NCI-H345 (cell line): ENCODE data around the gene DHCR7.
A peak's percentile ranks its signal among the peaks of the same experiment; 100 is the strongest.

Source experiments
- DNase-seq: peaks from one replicate; lab custom pipeline; 2025; lab: John Stamatoyannopoulos, UW

DHCR7 gene

DNA sequence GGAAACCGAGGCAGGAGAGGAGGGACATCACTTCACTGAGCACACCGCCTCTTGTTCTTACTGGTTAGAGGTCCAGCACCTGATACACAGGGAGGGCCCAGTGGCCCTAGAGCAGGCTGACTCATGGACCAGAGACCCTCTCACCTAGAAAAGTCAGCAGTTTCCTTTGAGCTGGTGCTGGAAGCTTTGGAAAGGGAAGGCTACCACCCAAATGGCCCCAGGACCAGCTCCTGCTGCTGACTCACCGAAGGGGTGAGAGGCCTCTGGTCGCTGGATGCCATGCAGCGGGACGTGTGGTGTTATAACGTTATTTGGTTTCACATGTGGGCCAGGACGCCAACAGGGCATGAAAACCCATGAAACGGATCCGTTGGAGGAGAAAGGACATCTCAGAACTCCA is 8.6 kb upstream of the DHCR7 start:
- DNase-seq, result no peak

DNA sequence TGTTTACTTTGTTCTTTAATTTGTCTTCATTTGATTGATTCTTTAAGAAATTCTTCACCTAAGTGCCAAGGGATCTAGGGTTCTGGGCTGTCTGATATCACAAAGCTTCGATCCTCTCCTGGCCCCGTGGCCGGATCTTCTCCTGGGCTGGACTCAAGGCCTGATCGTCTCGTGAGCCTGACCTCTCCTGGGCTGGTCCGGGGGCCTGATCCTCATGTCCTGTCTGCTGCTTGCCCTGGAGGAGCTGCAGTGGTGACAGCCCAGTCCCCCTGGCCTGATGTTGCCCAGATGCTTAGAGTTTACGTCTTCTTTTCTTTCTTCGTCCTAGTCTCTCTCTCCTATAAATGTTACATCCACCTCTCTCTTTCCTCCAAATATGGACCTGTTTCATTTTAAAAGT is 8.1 kb upstream of the DHCR7 start:
- DNase-seq, result no peak

DNA sequence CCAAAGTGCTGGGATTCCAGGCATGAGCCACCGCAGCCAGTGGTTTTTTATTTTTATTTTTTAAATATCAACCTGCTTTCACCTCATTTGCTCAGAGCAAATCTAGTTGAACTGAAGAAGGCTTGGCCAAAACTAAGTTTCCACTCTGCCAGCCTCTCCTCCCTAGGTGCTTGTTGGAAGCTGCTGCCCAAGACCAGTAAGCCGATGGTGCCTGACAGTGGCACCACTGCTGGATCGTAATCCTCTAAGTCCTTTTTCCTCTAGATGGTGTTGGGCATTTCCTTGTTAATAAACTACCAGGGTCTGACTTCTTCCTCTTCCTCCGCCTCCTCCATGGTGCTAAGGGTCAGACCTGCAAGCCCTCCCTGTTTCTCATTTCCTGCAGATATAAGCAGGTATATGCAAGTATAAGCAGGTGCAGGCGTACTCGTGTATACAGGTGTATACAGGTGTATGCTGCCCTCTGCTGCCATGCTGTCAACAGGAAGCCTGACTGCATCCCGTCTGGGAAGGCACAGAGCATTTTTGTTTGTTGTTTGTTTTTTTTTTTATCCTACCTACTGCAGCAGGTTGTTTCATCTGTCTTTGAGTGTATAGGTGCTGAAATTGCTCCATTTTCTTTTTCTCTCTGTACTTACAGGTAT is 6.4 kb upstream of the DHCR7 start:
- DNase-seq, result peak; percentile 14

DNA sequence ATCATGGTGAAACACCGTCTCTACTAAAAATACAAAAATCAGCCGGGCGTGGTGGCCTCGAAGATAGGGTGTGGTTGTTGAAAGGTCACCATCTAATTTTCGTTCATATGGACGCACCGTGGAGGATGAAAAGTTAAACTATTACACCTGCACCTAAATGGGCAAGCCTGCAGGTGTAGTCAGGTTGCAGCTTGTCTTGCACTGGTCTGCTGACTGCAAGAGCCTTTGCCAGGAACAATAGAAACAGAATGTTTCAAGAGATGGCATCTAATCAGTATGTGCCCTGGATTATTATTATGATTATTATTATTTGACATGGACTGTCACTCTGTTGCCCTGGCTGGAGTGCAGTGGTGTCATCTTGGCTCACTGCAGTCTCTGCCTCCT is 5.7 kb upstream of the DHCR7 start:
- no peak for DNase-seq

DNA sequence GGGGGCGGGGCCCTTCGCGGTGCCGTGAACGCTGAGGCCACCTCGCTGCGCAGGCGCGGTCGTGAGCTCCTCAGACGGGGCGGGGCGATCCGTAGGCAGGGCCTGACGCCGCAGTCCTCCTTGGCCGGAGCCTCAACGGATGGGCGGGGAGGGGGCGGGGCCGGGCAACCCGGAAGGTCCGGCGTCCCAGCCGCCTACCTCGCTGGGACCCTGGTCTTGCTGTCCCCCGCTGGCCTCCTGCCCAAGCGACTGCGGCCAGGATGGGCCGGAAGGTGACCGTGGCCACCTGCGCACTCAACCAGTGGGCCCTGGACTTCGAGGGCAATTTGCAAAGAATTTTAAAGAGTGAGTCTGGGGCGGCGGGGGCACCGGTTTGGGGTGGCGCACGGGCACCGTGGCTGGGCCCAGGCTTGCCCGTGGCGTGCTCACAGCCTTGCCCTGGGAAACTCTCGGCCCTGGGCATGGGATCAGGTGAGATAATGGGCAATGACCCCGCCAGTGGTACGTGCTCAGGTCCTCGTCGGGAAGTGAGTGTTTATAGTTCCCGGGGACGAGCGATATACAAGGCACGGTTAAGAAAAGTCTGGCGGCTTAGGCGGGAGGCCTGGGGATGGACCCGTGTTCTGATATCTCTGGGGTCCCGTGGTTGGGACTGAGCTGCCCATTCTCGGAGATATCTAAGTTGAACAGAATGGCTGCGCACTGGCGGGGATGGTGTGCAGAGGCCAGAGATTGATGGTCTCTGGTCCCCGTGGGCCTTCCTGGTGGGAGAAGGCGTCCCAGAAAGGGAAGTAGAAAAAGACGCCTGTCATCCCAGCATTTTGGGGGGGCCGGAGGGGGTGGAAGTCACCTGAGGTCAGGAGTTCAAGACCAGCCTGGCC is 5.1 kb upstream of the DHCR7 start, which contains the start of gene NADSYN1:
Gene NADSYN1, plus strand, starts transcription at position 167 of the 881 bp plus-strand sequence. Its CDS starts 94 bp downstream, at position 261.
- DNase-seq, result peak; percentile 98

DNA sequence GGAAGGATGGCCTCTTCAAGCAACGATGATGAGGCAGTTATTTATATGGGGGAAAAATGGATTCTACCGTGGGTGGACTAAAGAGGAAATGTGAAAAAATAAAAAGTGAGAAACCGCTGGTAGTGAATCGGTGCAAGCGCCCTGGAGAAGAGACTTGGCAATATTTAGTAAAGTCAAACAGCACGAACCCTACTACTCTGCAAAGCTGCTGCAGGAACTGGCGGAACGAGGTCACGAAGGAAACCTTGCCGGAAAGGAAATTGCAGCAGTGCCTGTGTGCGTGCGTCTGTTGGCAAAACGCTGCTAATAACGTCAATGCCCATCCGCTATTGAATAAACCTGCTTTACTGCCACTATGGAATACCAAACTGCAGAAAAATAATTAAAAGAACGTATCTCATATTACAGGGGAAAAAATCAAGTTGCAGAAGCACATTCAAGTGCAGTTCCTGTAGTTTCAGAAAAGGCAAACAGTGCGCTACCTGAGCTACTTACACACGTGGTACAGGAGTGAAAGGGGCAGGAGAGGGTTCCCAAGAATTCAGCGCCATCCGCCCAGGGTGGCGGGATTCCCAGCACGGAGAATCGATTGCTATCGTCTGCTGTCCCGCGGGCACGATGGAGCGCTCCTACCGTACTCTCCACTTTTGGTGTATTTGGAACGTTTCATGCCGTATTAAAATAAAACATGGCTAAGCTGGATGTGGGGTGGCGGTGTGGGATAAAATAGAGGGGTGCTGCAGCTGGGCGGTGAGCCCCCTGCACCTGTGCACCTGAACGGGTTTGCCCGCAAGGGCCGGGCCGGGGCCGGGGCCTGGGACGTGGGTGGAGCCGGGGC is 4.2 kb upstream of the DHCR7 start:
- peak; percentile 77 for DNase-seq

DNA sequence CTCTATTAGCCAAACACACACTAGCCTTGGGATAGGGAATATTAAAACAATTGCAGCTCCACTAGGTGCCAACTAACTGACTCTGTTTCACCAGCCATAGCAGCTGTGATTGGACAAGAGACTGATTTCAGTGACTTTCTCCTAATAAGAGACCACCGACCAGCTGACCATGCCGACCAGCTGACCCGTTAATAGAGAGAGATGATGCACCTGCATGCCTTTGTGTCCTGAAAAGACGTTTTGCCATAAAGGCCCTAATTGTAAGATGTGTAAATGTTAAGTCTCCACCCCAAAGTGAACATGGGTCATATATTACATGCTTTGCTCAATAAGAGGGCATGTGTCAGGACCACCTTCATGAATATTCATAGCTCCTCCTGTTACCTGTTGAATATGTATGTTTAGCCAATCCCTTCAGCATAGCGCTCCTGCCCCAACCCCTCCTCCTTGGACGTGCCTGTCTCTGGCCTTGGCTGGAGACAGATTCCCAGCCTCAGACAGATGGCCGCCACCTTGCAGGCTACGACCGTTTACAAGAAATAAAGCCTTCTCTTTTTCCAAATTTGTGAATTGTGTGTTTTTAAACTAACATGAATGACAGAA is 3.5 kb upstream of the DHCR7 start:
- DNase-seq, result peak; percentile 35

DNA sequence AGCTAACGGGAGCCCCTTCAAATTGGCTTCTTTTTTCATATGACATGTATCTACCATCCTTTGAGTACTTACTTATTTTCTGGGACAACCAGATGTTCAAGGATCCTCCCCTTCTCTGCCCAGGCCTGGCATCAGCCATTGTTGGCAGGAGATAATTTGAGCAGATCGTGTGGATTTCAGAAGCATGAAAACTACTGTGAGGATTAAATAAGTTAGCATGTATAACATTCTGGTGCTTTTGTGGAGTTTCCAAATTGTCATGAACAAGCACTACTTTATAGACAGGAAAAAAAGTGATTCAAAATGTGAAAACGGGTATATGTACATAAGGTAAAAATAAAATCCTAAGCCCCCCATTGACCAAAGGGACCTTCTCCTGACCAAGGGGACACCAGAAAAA is 2.7 kb upstream of the DHCR7 start:
- no peak for DNase-seq

DNA sequence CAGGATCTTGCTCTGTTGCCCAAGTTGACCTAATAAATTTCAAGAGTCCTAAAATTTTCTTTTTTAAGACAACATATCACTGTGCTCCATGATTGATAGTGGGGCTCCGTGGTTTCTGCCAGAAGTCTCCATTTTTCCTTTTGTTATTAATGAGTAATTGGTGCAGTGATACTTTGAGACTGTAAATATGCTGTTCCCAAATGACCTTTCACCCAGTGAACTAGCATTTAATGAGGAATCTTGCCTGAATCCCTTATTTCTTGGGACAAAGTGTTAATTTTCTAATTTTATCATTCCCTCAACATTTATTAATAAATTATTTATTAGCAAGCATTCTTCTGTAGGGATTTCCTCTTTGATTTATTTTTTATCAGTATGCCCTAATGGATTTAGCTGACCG is 2.3 kb upstream of the DHCR7 start:
- no peak for DNase-seq

DNA sequence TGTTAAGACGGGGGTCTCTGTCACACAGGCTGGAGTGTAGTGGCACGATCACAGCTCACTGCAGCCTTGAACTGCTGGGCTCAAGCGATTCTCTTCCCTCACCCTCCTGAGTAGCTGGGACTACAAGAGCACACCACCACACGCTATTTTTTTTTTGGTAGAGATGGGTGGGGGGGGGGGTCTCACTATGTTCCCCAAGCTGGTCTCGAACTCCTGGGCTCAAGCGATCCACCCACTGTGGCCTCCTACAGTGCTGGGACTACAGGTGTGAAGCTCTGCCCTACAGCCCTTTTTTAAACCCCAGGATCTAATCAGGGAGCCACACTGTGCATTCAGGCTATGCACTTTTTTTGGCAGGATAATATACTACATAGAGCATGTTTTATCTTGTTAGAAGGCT is 1.4 kb upstream of the DHCR7 start:
- DNase-seq, result peak; percentile 17

DNA sequence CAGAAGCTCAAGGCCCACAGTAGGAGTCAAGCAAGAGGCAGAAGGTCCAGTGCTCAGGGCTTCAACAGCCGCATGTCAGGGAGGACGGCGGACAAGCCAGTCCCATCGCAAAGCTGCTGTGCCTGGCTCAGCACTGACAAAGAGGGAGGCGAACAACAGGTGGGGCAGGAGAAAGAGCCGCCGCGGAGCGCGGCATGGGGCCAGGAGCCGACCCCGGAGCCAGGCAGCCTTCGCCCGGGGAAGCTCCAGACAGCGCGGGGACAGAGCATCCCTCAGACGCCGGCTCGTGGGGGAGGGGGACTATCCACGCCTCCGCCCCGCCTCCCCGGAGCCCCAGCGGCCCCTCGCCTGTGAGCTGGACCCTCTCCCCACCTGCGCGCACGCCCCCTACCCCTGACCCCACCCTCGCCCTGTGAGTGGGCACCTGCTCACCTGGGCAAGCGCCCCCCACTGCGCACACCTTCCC is 369 bp downstream of the DHCR7 start:
- DNase-seq, result peak; percentile 55

DNA sequence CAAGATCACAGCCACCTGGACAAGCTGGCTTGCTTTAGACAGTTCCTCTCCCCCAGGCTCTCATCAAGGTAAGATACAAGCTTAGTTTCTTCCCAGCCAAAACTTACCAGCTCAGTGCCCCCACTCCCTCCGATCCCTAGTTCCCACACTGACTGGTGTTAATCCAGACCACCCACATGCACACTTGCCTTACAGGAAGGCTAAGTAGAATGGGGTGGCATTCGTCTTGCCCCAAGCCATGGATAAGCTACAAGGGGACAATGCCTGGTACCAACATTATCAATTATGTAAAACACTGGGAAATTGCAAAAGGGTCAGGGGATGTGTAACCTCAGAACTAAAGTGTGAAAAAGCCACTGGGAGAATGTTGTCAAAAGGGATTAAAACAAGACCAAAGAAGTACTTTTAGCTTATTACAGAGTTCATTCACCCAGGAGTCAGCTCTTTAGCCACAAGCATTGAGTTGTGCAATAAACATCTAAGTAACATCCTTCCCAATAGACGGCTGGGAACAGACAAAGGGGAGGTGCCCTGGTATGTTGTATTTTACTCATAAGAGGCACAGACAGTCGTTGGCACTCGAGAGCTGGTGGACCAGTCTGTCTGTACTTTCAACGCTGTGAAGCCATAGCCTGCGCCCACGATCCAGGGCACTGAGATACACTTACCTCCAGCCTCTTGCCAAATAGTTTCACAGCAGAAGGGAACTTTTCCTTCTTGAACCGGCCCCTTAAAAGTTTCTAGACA is 1.1 kb downstream of the DHCR7 start:
- peak; percentile 24 for DNase-seq

DNA sequence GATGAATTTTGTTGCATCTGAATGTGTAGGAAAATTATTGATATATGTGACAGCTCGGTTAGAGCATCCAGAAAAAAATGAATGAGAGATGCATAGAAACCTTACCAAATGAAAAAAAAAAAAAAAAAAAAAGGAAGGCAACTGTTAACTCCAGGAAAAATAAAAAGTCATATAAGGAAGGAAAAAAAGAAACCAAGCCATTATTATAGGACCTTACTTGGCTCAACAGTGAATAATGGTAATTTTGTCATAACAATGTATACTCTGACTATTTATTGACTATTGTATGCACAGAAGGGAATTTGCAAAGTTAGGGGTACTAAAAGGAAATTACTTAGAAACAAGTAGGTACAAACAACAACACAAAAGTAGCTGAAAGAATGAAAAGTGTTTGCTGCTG is 2.0 kb downstream of the DHCR7 start:
- no peak for DNase-seq

DNA sequence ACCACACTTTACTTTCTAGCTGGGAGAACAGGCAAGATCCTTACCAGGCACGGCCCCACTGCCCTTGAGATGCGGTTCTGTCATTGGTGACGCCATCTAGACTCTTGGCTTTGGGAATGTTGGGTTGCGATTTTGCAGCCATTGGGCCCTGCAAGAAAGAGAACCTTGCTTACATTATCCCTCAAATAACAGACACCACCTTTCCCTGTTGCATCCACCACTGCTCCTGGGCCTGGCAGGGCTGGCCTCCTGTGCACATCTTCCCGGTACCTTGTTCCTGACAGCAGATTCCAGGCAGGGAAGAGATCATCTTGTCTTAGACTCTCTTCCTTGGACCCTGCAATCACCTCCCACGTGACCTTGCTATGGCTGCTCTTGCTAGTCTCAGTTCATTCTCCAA is 3.4 kb downstream of the DHCR7 start:
- no peak for DNase-seq

DNA sequence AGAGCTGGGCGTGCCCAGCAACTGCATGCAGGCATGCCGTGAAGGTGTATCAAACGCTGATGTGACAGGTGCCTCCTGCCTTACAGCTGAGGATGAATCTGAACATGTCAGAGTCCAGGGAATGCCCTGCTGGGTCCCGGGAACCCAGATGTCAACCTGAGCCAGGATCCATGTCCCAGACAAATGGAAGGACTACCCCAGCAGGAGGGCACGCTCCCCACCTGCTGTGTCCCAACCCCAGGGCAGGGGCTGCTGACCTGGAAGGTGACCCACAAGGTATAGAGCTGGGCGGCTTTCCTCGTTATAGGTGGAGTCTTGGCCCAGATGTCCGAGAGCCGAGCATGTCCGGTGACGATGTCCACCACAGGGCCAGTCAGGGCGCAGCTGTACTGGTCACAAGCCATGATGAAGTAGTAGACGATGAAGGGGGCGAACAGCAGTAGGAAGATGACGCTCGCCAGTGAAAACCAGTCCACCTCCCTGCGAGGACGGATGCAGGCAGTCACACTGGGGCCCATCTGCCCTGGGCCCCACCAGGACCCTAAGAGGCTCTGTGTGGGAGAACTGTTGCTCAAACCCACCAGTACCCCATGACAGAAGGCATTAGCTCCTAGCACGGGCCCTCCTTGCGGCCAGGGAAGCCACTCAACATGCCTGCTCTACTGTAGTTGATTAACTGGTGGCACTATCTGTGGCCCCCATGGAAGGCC is 4.3 kb downstream of the DHCR7 start:
- DNase-seq, result no peak

DNA sequence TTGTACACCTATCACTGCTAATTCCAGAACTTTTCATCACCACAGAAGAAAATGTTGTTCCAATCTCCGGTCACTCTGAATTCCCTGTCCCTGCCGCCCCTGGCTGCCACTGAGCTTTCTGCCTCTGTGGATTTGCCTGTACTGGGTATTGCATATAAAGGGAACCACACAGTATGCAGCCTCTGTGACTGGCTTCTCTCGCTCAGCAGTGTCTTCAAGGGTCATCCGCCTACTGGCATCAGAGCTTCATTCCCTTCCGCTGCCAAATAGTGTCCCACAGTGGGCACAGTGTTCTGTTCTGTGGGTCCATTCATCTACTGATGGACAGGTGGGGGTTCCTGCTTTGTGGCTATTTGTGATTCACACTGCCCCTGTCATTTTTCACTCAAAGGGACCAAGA is 5.3 kb downstream of the DHCR7 start:
- DNase-seq, result no peak

DNA sequence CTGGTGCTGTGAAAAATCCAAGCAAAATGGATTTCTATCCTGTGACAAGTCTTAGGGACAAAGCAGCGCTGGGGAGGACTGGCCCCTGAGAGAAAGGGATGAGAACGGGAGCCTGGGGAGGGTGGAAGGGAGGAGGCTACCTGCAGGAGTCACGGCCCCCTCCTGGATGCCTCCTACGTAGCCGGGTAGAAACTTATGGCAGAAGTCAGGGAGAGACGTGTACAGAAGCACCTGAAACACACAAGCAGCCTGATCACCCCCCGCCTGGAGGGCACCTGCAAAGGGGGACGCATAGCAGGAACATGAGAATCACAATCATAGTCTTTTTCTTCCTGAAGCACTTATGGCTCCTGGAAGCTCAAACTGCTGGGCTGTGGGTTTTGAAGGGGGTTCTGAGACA is 6.1 kb downstream of the DHCR7 start:
- DNase-seq, result no peak

DNA sequence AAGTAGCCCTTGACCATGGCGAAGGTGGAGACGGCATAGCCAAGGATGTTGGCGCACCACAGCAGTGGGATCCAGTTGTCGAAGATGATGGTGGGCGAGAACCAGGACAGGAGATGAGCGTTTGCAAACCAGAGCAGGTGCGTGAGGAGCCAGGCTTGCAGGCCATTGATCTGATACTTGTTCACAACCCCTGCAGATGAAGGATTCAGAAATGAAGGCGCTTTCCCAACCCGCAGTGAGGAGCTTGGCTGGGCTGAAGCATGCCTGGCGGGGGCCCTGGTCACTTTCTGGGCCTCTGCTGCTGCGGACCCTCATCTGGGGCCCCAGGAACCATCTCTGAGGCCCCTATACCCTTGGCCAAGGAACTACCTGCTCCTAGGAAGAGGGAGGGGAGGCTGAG is 6.9 kb downstream of the DHCR7 start:
- DNase-seq, result no peak

DNA sequence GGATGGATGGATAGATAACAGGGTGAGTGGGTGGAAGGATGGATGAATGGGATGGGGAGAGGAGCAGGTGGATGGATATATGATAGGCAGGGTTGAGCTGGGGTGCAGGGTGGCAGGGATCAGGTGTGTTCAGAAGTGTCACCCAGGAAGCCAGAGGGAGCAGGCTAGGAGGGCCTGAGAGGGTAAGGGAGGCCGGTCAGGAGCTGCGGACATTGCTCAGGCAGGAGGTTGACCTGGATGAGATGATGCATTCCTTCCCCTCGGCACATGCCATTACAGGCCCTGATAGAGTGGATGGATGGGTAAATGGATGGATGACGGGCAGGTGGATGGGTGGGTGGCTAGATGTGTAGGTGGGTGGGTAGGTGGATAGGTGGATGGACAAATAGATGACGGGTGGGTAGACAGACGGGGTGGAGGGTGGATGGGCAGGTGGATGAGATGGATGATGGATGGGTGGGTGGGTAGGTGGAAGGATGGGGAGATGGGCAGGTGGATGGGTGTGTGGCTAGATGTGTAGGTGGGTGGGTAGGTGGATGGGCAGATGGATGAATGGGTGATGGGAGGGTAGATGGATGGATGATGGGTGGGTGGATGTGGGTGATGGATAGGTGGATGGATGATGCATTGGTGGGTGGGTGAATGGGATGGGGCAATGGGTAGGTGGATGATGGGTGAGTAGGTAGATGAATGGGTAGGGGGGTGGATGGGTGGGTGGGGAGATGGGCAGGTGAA is 8.0 kb downstream of the DHCR7 start:
- DNase-seq, result no peak

DNA sequence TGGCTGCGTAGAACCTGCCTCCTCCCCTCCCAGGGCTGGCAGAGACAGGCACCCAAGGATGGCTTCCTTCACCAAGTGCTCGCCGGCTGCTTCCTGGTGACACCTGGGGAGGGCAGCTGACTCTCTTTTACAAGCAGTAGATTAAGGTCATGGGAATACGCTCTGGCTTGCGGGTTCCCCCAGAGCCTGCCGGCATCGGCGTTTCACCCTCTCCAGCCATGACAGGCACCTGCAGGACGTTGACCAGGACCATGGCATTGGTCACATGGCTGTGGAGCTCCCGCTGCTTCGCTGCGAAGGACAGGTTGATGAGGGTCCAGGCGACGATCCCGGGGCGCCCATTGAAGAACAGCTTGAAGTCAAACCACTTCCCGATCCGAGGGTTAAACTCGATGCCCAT is 9.5 kb downstream of the DHCR7 start:
- no peak for DNase-seq
